IPS DF 6.9 (cell line): ENCODE measurements around the gene SELENOF.

Source experiments
- DNase-seq: peaks from one replicate; pipeline ENCODE4 v3.0.0-alpha.2; 2013; ENCODE audit warnings: low read depth, low spot score
- H3K27ac ChIP-seq: one replicate; pipeline ENCODE4 v1.5.1; 2013; ENCODE audit warnings: low read length, control low read depth
- H3K27me3 ChIP-seq: 2 replicates; pipeline ENCODE4 v1.6.1; 2013; ENCODE audit warnings: mild to moderate bottlenecking, low read length; ENCODE audit not compliant: control insufficient read depth, insufficient read depth
- H3K36me3 ChIP-seq: 2 replicates; pipeline ENCODE4 v1.6.1; 2013; ENCODE audit warnings: low read length; ENCODE audit not compliant: control insufficient read depth, insufficient read depth
- H3K4me1 ChIP-seq: 2 replicates; pipeline ENCODE4 v1.6.1; 2013; ENCODE audit warnings: low read length; ENCODE audit not compliant: control insufficient read depth, insufficient read depth
- H3K4me3 ChIP-seq: 2 replicates; pipeline ENCODE4 v1.5.1; 2013; ENCODE audit warnings: mild to moderate bottlenecking, low read length
- H3K9me3 ChIP-seq: 2 replicates; pipeline ENCODE4 v1.6.1; 2013; ENCODE audit warnings: low read length, inconsistent platforms; ENCODE audit not compliant: control insufficient read depth, insufficient read depth
- WGBS: extraction: QIAGEN DNeasy Blood & Tissue Kit; methylation state at CpG from one replicate; pipeline ENCODE4 v1.1.7; 2013; ENCODE audit warnings: mixed read lengths, missing lambda C conversion rate; ENCODE audit not compliant: insufficient read length, insufficient coverage; 5-methylcytosine and 5-hydroxymethylcytosine counted together

The SELENOF gene

GRCh38 chr1:86913896-86914600, at the start of gene SELENOF:
Gene SELENOF, minus strand, starts transcription at chr1:86914126. Its CDS starts 15 bp downstream, at chr1:86914111.
- Histone ChIP-seq H3K9me3 (no peaks in the 10 kb centered on the region), H3K4me3 (peak within 1 kb of the TSS; percentile 83), H3K36me3 (no peaks in the 10 kb centered on the region), H3K27ac (no peak within 1 kb of the TSS), H3K4me1 (no peaks in the 10 kb centered on the region), H3K27me3 (no peaks in the 10 kb centered on the region)
- no CpG with 5 or more reads among the region's 44 CpGs for WGBS
- DNase-seq: peak; percentile 100

GRCh38 chr1:86960548-86960947, 46.6 kb upstream of the SELENOF start:
- Histone ChIP-seq H3K36me3 (no peaks in the 10 kb centered on the region), H3K9me3 (no peaks in the 10 kb centered on the region), H3K4me3 (no peak overlapping the region), H3K27me3 (no peaks in the 10 kb centered on the region), H3K4me1 (peaks cover 1% of the 10 kb centered on the region; the same call in 1 of the 2 replicates), H3K27ac (no peak overlapping the region)
- no peak for DNase-seq

GRCh38 chr1:86957221-86957620, 43.3 kb upstream of the SELENOF start:
- no peaks in the 10 kb centered on the region; the same call in 1 of the 2 replicates for H3K4me1 ChIP-seq
- no peak overlapping the region for H3K4me3 ChIP-seq
- no peak for DNase-seq
- H3K27me3 ChIP-seq: no peaks in the 10 kb centered on the region
- no peak overlapping the region for H3K27ac ChIP-seq
- H3K36me3 ChIP-seq: no peaks in the 10 kb centered on the region
- no peaks in the 10 kb centered on the region for H3K9me3 ChIP-seq

- Histone ChIP-seq H3K27me3 (no peaks in the 10 kb centered on the region), H3K27ac (no peak overlapping the region), H3K4me1 (no peaks in the 10 kb centered on the region; the same call in 1 of the 2 replicates), H3K9me3 (no peaks in the 10 kb centered on the region), H3K4me3 (no peak overlapping the region), H3K36me3 (no peaks in the 10 kb centered on the region)
- DNase-seq: no peak
Observed at GRCh38 chr1:86956221-86956620, 42.3 kb upstream of the SELENOF start.

- H3K4me3 ChIP-seq: no peak overlapping the region
Observed at GRCh38 chr1:86955678-86956077, 41.8 kb upstream of the SELENOF start.

GRCh38 chr1:86953167-86953566, 39.2 kb upstream of the SELENOF start:
- no peak for DNase-seq
- H3K4me3 ChIP-seq: no peak overlapping the region
- no peaks in the 10 kb centered on the region for H3K27me3 ChIP-seq
- peaks cover 1% of the 10 kb centered on the region for H3K4me1 ChIP-seq
- WGBS: no CpG with 5 or more reads among the region's 3 CpGs
- H3K9me3 ChIP-seq: no peaks in the 10 kb centered on the region
- no peak overlapping the region for H3K27ac ChIP-seq
- no peaks in the 10 kb centered on the region for H3K36me3 ChIP-seq

More at GRCh38 chr1:86955678-86956077, 41.8 kb upstream of the SELENOF start:
- no peaks in the 10 kb centered on the region for H3K27me3 ChIP-seq
- H3K9me3 ChIP-seq: no peaks in the 10 kb centered on the region
- H3K27ac ChIP-seq: no peak overlapping the region
- no peaks in the 10 kb centered on the region for H3K36me3 ChIP-seq
- H3K4me1 ChIP-seq: peaks cover 1% of the 10 kb centered on the region
- DNase-seq: no peak
- WGBS: no CpG with 5 or more reads among the region's 3 CpGs

- H3K27me3 ChIP-seq: no peaks in the 10 kb centered on the region
- H3K9me3 ChIP-seq: no peaks in the 10 kb centered on the region
- DNase-seq: no peak
- H3K4me1 ChIP-seq: peaks cover 1% of the 10 kb centered on the region
- H3K4me3 ChIP-seq: no peak overlapping the region
- no peak overlapping the region for H3K27ac ChIP-seq
- no peaks in the 10 kb centered on the region for H3K36me3 ChIP-seq
- WGBS: no CpG with 5 or more reads among the region's 1 CpG
Observed at GRCh38 chr1:86951430-86951829, 37.5 kb upstream of the SELENOF start.

GRCh38 chr1:86950712-86951419, 36.9 kb upstream of the SELENOF start:
- Histone ChIP-seq H3K27me3 (no peaks in the 10 kb centered on the region), H3K4me3 (no peak overlapping the region), H3K27ac (no peak overlapping the region), H3K36me3 (no peaks in the 10 kb centered on the region), H3K9me3 (no peaks in the 10 kb centered on the region), H3K4me1 (peaks cover 1% of the 10 kb centered on the region)
- no CpG with 5 or more reads among the region's 5 CpGs for WGBS
- no peak for DNase-seq

GRCh38 chr1:86948212-86948611, 34.3 kb upstream of the SELENOF start:
- H3K36me3 ChIP-seq: no peaks in the 10 kb centered on the region
- no peaks in the 10 kb centered on the region for H3K27me3 ChIP-seq
- no CpG with 5 or more reads among the region's 5 CpGs for WGBS
- no peak for DNase-seq
- no peak overlapping the region for H3K27ac ChIP-seq
- H3K4me1 ChIP-seq: peaks cover 1% of the 10 kb centered on the region; the same call in 1 of the 2 replicates
- no peaks in the 10 kb centered on the region for H3K9me3 ChIP-seq
- no peak overlapping the region for H3K4me3 ChIP-seq

GRCh38 chr1:86942743-86943142, 28.8 kb upstream of the SELENOF start:
- no peak for DNase-seq
- no peaks in the 10 kb centered on the region for H3K27me3 ChIP-seq
- H3K9me3 ChIP-seq: no peaks in the 10 kb centered on the region
- no peaks in the 10 kb centered on the region for H3K4me1 ChIP-seq
- H3K36me3 ChIP-seq: no peaks in the 10 kb centered on the region
- no peak overlapping the region for H3K27ac ChIP-seq
- no peak overlapping the region for H3K4me3 ChIP-seq

- Histone ChIP-seq H3K4me3 (no peak overlapping the region), H3K36me3 (no peaks in the 10 kb centered on the region), H3K9me3 (no peaks in the 10 kb centered on the region), H3K27ac (no peak overlapping the region), H3K27me3 (no peaks in the 10 kb centered on the region), H3K4me1 (no peaks in the 10 kb centered on the region)
- DNase-seq: no peak
- no CpG with 5 or more reads among the region's 1 CpG for WGBS
Observed at GRCh38 chr1:86942042-86942441, 28.1 kb upstream of the SELENOF start.
